Aorta (tissue), 5 donors: ENCODE data around the gene DHPS. TPM values are rescaled to one million over a fixed set of nuclear protein-coding genes. Genes with fewer than 3 reads are reported as not detected.

Experiments
- ATAC-seq: fragments of 200-7000 bp; cut with Tn5 transposase; one replicate; pipeline ENCODE4 v1.9.1; 2022; ENCODE audit warnings: moderate library complexity; ENCODE audit not compliant: low FRiP score
- DNase-seq, 2 donors: peaks; one replicate each; pipeline ENCODE4 v3.0.0-alpha.2; 2020
- H3K27ac ChIP-seq, 2 donors: one replicate each; pipeline ENCODE4 v1.5.1; 2013; ENCODE audit warnings: low read length in 2 of 2, mild to moderate bottlenecking in 2 of 2, moderate library complexity in 2 of 2, control low read depth in 1 of 2, inconsistent platforms in 1 of 2, low read depth in 1 of 2
- H3K27me3 ChIP-seq, 2 donors: one replicate each; pipeline ENCODE4 v1.6.1; 2013; ENCODE audit warnings: control low read depth in 1 of 2, low read length in 1 of 2, mild to moderate bottlenecking in 1 of 2, moderate library complexity in 1 of 2; ENCODE audit not compliant: insufficient read depth in 2 of 2, control insufficient read depth in 1 of 2
- H3K36me3 ChIP-seq, 2 donors: one replicate each; pipeline ENCODE4 v1.6.1; 2013; ENCODE audit warnings: control low read depth in 1 of 2, low read length in 1 of 2, mild to moderate bottlenecking in 1 of 2; ENCODE audit not compliant: insufficient read depth in 2 of 2, control insufficient read depth in 1 of 2
- H3K4me1 ChIP-seq, 2 donors: one replicate each; pipeline ENCODE4 v1.6.1; 2013; ENCODE audit warnings: low read length in 2 of 2, control low read depth in 1 of 2, mild to moderate bottlenecking in 1 of 2, moderate library complexity in 1 of 2; ENCODE audit not compliant: insufficient read depth in 2 of 2, control insufficient read depth in 1 of 2
- H3K4me3 ChIP-seq, 2 donors: one replicate each; pipeline ENCODE4 v1.5.1; 2013; ENCODE audit warnings: low read length in 2 of 2, control low read depth in 1 of 2, mild to moderate bottlenecking in 1 of 2
- H3K9me3 ChIP-seq: one replicate; pipeline ENCODE4 v1.6.1; 2013; ENCODE audit warnings: mild to moderate bottlenecking, low read length; ENCODE audit not compliant: control insufficient read depth
- WGBS, 2 donors: extraction: QIAGEN DNeasy Blood & Tissue Kit; methylation state at CpG; one replicate each; pipeline ENCODE4 v1.1.7; 2013; 5-methylcytosine and 5-hydroxymethylcytosine counted together
- intact Hi-C, 2 donors: fragments of 100-400 bp; cut with DNase I; formaldehyde crosslinking; loops; one replicate each; pipeline versions ENCODE4 v1.14.2 to v1.15.0; 2022
- polyA plus RNA-seq, 2 donors: library from polyadenylated mRNA; stranded (reverse); fragments of 200-250 nt; gene quantifications; one replicate each; pipeline ENCODE4 v1.2.3, GENCODE V29; 2013
- total RNA-seq, 2 donors: library from RNA; stranded (reverse); fragmentation: NEBNext Ultra II Directional; extraction: Animal tissue kit (Norgen Biotek cat#: 25700); gene quantifications; one replicate each; pipeline ENCODE4 v1.2.1, GENCODE V29; 2021
- donor health status: healthy with polysubstance abuse.
- donor health status: Bipolar disorder and iron deficiency.
- donor health status: DM: no; HTN: no; CAD: no.
- donor health status: DM: no; HTN: no; CAD: no.
- donor health status: DM: yes; HTN: yes; CAD: no.

DHPS gene
- total and polyA plus RNA-seq, 4 donors: 42.7 to 94.8 (median 62.0) TPM

DNA sequence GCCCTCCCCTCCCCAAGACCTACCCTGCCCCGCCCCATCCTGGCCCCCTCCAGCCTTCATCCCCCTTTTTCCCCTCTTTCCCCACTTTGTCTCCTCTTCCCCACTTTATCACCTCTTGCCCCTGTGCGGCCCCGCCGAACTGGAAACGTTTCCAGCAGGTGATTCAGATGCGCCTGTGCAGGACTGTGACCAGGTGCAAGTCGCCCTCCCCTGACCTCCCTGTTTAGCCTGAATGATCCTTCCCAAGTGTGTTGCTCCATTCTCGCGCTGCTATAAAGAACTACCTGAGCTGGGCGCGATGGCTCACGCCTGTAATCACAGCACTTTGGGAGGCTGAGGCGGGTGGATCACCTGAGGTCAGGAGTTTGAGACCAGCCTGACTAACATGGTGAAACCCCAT is 45.0 kb downstream of the DHPS start:
- Histone ChIP-seq H3K4me3 (no peak overlapping the region), H3K27me3 (no peaks in the 10 kb centered on the region), H3K9me3 (no peaks in the 10 kb centered on the region), H3K4me1 (no peaks in the 10 kb centered on the region), H3K27ac (no peak overlapping the region), H3K36me3 (no peaks in the 10 kb centered on the region)
- WGBS, 2 donors: 87 to 90% methylated on average over 13 of the region's 13 CpGs
- ATAC-seq (no peak), DNase-seq (peak in 1 of 2 donors; percentile 45)
- intact Hi-C loops: no loop called here

DNA sequence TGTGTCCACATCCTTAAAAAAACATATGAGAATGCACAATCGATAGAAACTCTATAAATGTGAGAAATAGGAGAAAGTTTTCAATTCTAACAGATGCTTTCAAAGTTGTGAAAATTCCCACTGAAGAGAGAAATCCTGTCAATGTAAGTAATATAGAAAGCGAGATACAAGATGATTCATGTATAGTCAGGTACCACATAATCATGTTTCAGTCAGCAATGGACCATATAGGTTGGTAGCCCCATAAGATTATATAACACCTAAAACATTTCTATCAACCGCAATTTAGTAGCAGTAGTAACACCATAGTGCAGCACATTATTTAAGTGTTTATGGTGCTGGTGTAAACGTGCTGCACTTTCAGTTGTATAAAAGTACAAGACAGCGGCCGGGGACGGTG is 52.5 kb downstream of the DHPS start:
- no peaks in the 10 kb centered on the region for H3K4me1 ChIP-seq
- no peaks in the 10 kb centered on the region for H3K27me3 ChIP-seq
- H3K27ac ChIP-seq: no peak overlapping the region
- no peak for DNase-seq
- WGBS, 2 donors: 91 to 98% methylated on average over 7 of the region's 7 CpGs
- no peak for ATAC-seq
- H3K9me3 ChIP-seq: peaks cover 2% of the 10 kb centered on the region
- H3K4me3 ChIP-seq: no peak overlapping the region
- peaks cover 10 to 14% of the 10 kb centered on the region in 2 donors for H3K36me3 ChIP-seq
- intact Hi-C loops: no loop called here

DNA sequence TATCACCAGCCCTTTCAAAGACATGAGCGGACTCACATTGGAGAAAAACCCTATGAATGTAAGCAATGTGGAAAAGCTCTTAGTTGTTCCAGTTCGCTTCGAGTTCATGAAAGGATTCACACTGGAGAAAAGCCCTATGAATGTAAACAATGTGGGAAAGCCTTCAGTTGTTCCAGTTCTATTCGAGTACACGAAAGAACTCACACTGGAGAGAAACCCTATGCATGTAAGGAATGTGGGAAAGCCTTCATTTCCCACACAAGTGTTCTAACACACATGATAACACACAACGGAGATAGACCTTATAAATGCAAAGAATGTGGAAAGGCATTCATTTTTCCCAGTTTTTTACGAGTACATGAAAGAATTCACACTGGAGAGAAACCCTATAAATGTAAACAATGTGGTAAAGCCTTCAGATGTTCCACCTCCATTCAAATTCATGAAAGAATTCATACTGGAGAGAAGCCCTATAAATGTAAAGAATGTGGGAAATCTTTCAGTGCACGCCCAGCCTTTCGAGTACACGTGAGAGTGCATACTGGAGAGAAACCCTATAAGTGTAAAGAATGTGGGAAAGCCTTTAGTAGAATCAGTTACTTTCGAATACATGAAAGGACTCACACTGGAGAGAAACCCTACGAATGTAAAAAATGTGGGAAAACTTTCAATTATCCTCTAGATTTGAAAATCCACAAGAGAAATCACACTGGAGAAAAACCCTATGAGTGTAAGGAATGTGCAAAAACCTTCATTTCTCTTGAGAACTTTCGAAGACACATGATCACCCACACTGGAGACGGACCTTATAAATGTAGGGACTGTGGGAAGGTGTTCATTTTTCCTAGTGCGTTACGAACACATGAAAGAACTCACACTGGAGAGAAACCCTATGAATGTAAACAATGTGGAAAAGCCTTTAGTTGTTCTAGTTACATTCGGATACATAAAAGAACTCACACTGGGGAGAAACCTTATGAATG is 53.3 kb downstream of the DHPS start:
- Histone ChIP-seq H3K27ac (no peak overlapping the region), H3K4me3 (no peak overlapping the region), H3K27me3 (no peaks in the 10 kb centered on the region), H3K36me3 (peaks cover 10 to 14% of the 10 kb centered on the region in 2 donors), H3K9me3 (peaks cover 2% of the 10 kb centered on the region), H3K4me1 (no peaks in the 10 kb centered on the region)
- DNase-seq (no peak), ATAC-seq (no peak)
- WGBS, 2 donors: 89 to 94% methylated on average over 17 of the region's 17 CpGs
- intact Hi-C loops: no loop called here

DNA sequence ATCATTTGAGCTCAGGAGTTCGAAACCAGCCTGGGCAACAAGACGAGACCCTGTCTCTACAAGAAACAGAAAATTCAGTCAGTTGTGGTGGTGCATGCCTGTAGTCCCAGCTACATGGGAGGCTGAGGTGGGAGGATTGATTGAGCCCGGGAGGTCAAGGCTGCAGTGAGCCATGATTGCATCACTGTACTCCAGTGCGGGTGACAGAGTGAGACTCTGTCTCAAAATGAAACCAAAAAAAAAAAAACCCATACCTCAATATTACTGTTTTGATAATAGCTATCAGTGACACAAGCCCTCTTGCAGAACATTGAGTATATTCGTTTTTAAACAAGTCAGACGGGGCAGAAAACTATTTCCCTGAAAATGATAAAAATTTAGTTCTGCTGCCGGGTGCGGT is 54.7 kb downstream of the DHPS start:
- intact Hi-C loops: no loop called here
- Histone ChIP-seq H3K9me3 (peaks cover 2% of the 10 kb centered on the region), H3K36me3 (peaks cover 10 to 14% of the 10 kb centered on the region in 2 donors), H3K27ac (no peak overlapping the region), H3K4me1 (no peaks in the 10 kb centered on the region), H3K4me3 (no peak overlapping the region), H3K27me3 (no peaks in the 10 kb centered on the region)
- DNase-seq: no peak
- 84 to 95% methylated on average over 8 of the region's 8 CpGs for WGBS, 2 donors
- no peak for ATAC-seq

Other genes starting within 250 kb of the DHPS start
- gene ZNF443, start 240.9 kb downstream of the DHPS start, total RNA-seq: 1 to 10 TPM; 3.8 to 5.5 TPM
- gene ZNF443, start 240.9 kb downstream of the DHPS start, polyA plus RNA-seq: 1 to 10 TPM; 1.6 to 2.3 TPM
- 1 to 10 TPM; 5.1 to 5.8 TPM for gene ZNF709, start 197.1 kb downstream of the DHPS start, total RNA-seq
- 1 to 10 TPM in 1 of 2 donors, not detected in 1; 1.2 TPM for gene ZNF709, start 197.1 kb downstream of the DHPS start, polyA plus RNA-seq
- gene ZNF564, start 130.4 kb downstream of the DHPS start, total RNA-seq: 10 to 100 TPM; 12.0 to 15.4 TPM
- gene ZNF564, start 130.4 kb downstream of the DHPS start, polyA plus RNA-seq: 1 to 10 TPM; 5.5 to 8.4 TPM
- 1 to 10 TPM; 7.0 to 8.6 TPM for gene ZNF490, start 71.1 kb downstream of the DHPS start, total RNA-seq
- under 1 TPM in 1 of 2 donors, not detected in 1; 0.56 TPM for gene ZNF490, start 71.1 kb downstream of the DHPS start, polyA plus RNA-seq
- gene ZNF791, start 71.0 kb downstream of the DHPS start, total RNA-seq: 10 to 100 TPM; 35.2 to 35.4 TPM
- gene ZNF791, start 71.0 kb downstream of the DHPS start, polyA plus RNA-seq: 10 to 100 TPM in 1 of 2 donors, 1 to 10 TPM in 1; 2.9 to 12.1 TPM
- gene MAN2B1, start 15.1 kb downstream of the DHPS start, total RNA-seq: 100 to 1,000 TPM in 1 of 2 donors, 10 to 100 TPM in 1; 74.8 to 111 TPM
- gene MAN2B1, start 15.1 kb downstream of the DHPS start, polyA plus RNA-seq: 10 to 100 TPM; 54.6 to 88.7 TPM
- 10 to 100 TPM in 1 of 2 donors, 1 to 10 TPM in 1; 7.1 to 11.8 TPM for gene WDR83, start 15.1 kb downstream of the DHPS start, total RNA-seq
- 10 to 100 TPM in 1 of 2 donors, 1 to 10 TPM in 1; 9.4 to 20.9 TPM for gene WDR83, start 15.1 kb downstream of the DHPS start, polyA plus RNA-seq
- not detected for gene GNG14, start 6.1 kb upstream of the DHPS start, total RNA-seq
- gene GNG14, start 6.1 kb upstream of the DHPS start, polyA plus RNA-seq: not detected
- 1 to 10 TPM; 1.9 to 4.8 TPM for gene FBXW9, start 14.8 kb upstream of the DHPS start, total RNA-seq
- gene FBXW9, start 14.8 kb upstream of the DHPS start, polyA plus RNA-seq: 1 to 10 TPM; 4.1 to 5.4 TPM
- 10 to 100 TPM; 61.5 to 71.8 TPM for gene TNPO2, start 42.1 kb upstream of the DHPS start, total RNA-seq
- 10 to 100 TPM; 15.2 to 38.5 TPM for gene TNPO2, start 42.1 kb upstream of the DHPS start, polyA plus RNA-seq
- gene TRIR, start 52.8 kb upstream of the DHPS start, total RNA-seq: 100 to 1,000 TPM; 119 to 121 TPM
- gene TRIR, start 52.8 kb upstream of the DHPS start, polyA plus RNA-seq: 100 to 1,000 TPM; 233 to 289 TPM
- gene GET3, start 55.6 kb upstream of the DHPS start, total RNA-seq: 10 to 100 TPM; 35.4 to 42.2 TPM
- gene GET3, start 55.6 kb upstream of the DHPS start, polyA plus RNA-seq: 10 to 100 TPM; 61.2 to 70.6 TPM
- gene BEST2, start 69.9 kb upstream of the DHPS start, total RNA-seq: not detected
- gene BEST2, start 69.9 kb upstream of the DHPS start, polyA plus RNA-seq: 1 to 10 TPM in 1 of 2 donors, not detected in 1; 2.5 TPM
- 10 to 100 TPM; 28.5 to 45.5 TPM for gene HOOK2, start 93.7 kb upstream of the DHPS start, total RNA-seq
- gene HOOK2, start 93.7 kb upstream of the DHPS start, polyA plus RNA-seq: 10 to 100 TPM; 14.4 to 92.5 TPM
- 100 to 1,000 TPM; 250 to 609 TPM for gene JUNB, start 109.6 kb upstream of the DHPS start, total RNA-seq
- gene JUNB, start 109.6 kb upstream of the DHPS start, polyA plus RNA-seq: 100 to 1,000 TPM in 1 of 2 donors, 10 to 100 TPM in 1; 97.0 to 623 TPM
- gene PRDX2, start 119.9 kb upstream of the DHPS start, total RNA-seq: 100 to 1,000 TPM in 1 of 2 donors, 10 to 100 TPM in 1; 90.5 to 118 TPM
- gene PRDX2, start 119.9 kb upstream of the DHPS start, polyA plus RNA-seq: 100 to 1,000 TPM; 151 to 202 TPM
- gene THSD8, start 120.2 kb upstream of the DHPS start, total RNA-seq: 1 to 10 TPM in 1 of 2 donors, not detected in 1; 1.2 TPM
- gene THSD8, start 120.2 kb upstream of the DHPS start, polyA plus RNA-seq: 1 to 10 TPM in 1 of 2 donors, not detected in 1; 2.5 TPM
- 1 to 10 TPM; 2.9 to 7.2 TPM for gene RNASEH2A, start 124.7 kb upstream of the DHPS start, total RNA-seq
- gene RNASEH2A, start 124.7 kb upstream of the DHPS start, polyA plus RNA-seq: 1 to 10 TPM; 1.6 to 3.3 TPM
- gene RTBDN, start 152.7 kb upstream of the DHPS start, total RNA-seq: not detected
- gene RTBDN, start 152.7 kb upstream of the DHPS start, polyA plus RNA-seq: 1 to 10 TPM in 1 of 2 donors, not detected in 1; 2.0 TPM
- gene MAST1, start 156.6 kb upstream of the DHPS start, total RNA-seq: under 1 TPM in 1 of 2 donors, not detected in 1; 0.54 TPM
- under 1 TPM in 1 of 2 donors, not detected in 1; 0.13 TPM for gene MAST1, start 156.6 kb upstream of the DHPS start, polyA plus RNA-seq
- 10 to 100 TPM; 26.8 to 39.5 TPM for gene DNASE2, start 199.6 kb upstream of the DHPS start, total RNA-seq
- gene DNASE2, start 199.6 kb upstream of the DHPS start, polyA plus RNA-seq: 10 to 100 TPM; 27.4 to 49.9 TPM
- gene KLF1, start 205.3 kb upstream of the DHPS start, total RNA-seq: under 1 TPM in 1 of 2 donors, not detected in 1; 0.39 TPM
- not detected for gene KLF1, start 205.3 kb upstream of the DHPS start, polyA plus RNA-seq
- gene GCDH, start 209.3 kb upstream of the DHPS start, total RNA-seq: 10 to 100 TPM; 15.1 to 16.4 TPM
- gene GCDH, start 209.3 kb upstream of the DHPS start, polyA plus RNA-seq: 10 to 100 TPM; 21.9 to 29.1 TPM
- under 1 TPM; 0.42 to 0.51 TPM for gene SYCE2, start 237.4 kb upstream of the DHPS start, total RNA-seq
- under 1 TPM in 1 of 2 donors, not detected in 1; 0.15 TPM for gene SYCE2, start 237.4 kb upstream of the DHPS start, polyA plus RNA-seq